22Rv1 (cell line): Measurements from ENCODE around the gene UROD.
"Not testable (repeated sequence)": the region's sequence is repeated elsewhere in the genome, so short reads cannot be mapped to it uniquely, and the experiment has no call there.

Source experiments
- ZFX ChIP-seq: fragments of 450-650 bp; IDR thresholded peaks from 2 replicates; pipeline ENCODE4 v1.6.1; 2017; ENCODE audit warnings: antibody characterized with exemption, borderline replicate concordance
- TF ChIP-seq, protein P1 (sequence below): fragments of 450-650 bp; IDR thresholded peaks from 2 replicates; pipeline ENCODE4 v1.5.1; 2017; ENCODE audit warnings: mild to moderate bottlenecking

DNA sequence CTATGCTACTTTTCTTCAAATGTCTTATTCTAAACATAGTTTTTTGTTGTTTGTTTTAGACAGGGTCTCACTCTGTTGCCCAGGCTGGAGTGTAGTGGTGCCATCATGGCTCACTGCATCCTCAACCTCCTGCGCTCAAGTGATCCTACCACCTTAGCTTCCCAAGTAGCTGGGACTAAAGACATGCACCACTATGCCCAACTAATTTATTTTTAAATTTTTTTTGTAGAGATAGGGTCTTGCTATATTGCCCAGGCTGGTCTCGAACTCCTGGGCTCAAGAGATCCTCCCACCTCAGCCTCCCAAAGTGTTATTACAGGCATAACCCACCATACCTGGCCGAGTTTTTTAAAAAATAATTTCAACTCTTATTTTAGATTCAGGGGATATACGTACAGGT, 50.4 kb downstream of the UROD start:
- TF ChIP-seq, protein P1, sequence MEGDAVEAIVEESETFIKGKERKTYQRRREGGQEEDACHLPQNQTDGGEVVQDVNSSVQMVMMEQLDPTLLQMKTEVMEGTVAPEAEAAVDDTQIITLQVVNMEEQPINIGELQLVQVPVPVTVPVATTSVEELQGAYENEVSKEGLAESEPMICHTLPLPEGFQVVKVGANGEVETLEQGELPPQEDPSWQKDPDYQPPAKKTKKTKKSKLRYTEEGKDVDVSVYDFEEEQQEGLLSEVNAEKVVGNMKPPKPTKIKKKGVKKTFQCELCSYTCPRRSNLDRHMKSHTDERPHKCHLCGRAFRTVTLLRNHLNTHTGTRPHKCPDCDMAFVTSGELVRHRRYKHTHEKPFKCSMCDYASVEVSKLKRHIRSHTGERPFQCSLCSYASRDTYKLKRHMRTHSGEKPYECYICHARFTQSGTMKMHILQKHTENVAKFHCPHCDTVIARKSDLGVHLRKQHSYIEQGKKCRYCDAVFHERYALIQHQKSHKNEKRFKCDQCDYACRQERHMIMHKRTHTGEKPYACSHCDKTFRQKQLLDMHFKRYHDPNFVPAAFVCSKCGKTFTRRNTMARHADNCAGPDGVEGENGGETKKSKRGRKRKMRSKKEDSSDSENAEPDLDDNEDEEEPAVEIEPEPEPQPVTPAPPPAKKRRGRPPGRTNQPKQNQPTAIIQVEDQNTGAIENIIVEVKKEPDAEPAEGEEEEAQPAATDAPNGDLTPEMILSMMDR = not testable (repeated sequence)
- TF ChIP-seq ZFX = not testable (repeated sequence)
